OCI-M2 (cell line): ENCODE measurements around the gene PRDM11.
A peak's percentile ranks its signal among the peaks of the same experiment; 100 is the strongest.

Experiments used
- DNase-seq: peaks from one replicate; lab custom pipeline; 2025; ENCODE audit not compliant: unreplicated experiment; lab: John Stamatoyannopoulos, UW

Gene PRDM11

GRCh38 chr11:45174168-45174835 lies 27.9 kb downstream of the PRDM11 start:
- DNase-seq: no peak

GRCh38 chr11:45174963-45175362 lies 28.5 kb downstream of the PRDM11 start:
- no peak for DNase-seq

GRCh38 chr11:45176996-45177395 lies 30.6 kb downstream of the PRDM11 start:
- DNase-seq: no peak

GRCh38 chr11:45178223-45178622 lies 31.8 kb downstream of the PRDM11 start:
- DNase-seq: no peak

- no peak for DNase-seq
Measured at GRCh38 chr11:45178890-45179671, 32.6 kb downstream of the PRDM11 start.

GRCh38 chr11:45179686-45180178 lies 33.3 kb downstream of the PRDM11 start:
- DNase-seq: no peak

- no peak for DNase-seq
Measured at GRCh38 chr11:45180179-45180847, 33.9 kb downstream of the PRDM11 start.

GRCh38 chr11:45180848-45181192 lies 34.4 kb downstream of the PRDM11 start:
- DNase-seq: no peak

GRCh38 chr11:45181193-45181888 lies 34.9 kb downstream of the PRDM11 start:
- no peak for DNase-seq

- no peak for DNase-seq
Measured at GRCh38 chr11:45181889-45182550, 35.6 kb downstream of the PRDM11 start.

- DNase-seq: no peak
Measured at GRCh38 chr11:45182902-45183301, 36.5 kb downstream of the PRDM11 start.

- DNase-seq: no peak
Measured at GRCh38 chr11:45184640-45185039, 38.2 kb downstream of the PRDM11 start.

GRCh38 chr11:45185228-45185729 lies 38.8 kb downstream of the PRDM11 start:
- peak; percentile 4 for DNase-seq

- DNase-seq: no peak
Measured at GRCh38 chr11:45187375-45187774, 40.9 kb downstream of the PRDM11 start.

GRCh38 chr11:45188127-45188526 lies 41.7 kb downstream of the PRDM11 start:
- DNase-seq: no peak

GRCh38 chr11:45189230-45189629 lies 42.8 kb downstream of the PRDM11 start:
- DNase-seq: no peak

- no peak for DNase-seq
Measured at GRCh38 chr11:45193695-45194094, 47.3 kb downstream of the PRDM11 start.

GRCh38 chr11:45204761-45205160 lies 58.3 kb downstream of the PRDM11 start:
- no peak for DNase-seq

GRCh38 chr11:45205978-45206377 lies 59.5 kb downstream of the PRDM11 start:
- no peak for DNase-seq

GRCh38 chr11:45208135-45208534 lies 61.7 kb downstream of the PRDM11 start:
- no peak for DNase-seq
